Prostate gland (tissue), 2 donors: ENCODE data around the gene SMOC1.

Source experiments
- POLR2A ChIP-seq: fragments of 450-650 bp; IDR thresholded peaks from one replicate; pipeline ENCODE4 v1.6.1; 2016; ENCODE audit warnings: antibody characterized with exemption, mild to moderate bottlenecking
- POLR2AphosphoS5 ChIP-seq: sonication (generic); formaldehyde crosslinking; IDR thresholded peaks from one replicate; pipeline ENCODE4 v1.6.1; 2017; ENCODE audit warnings: antibody characterized with exemption
- TF ChIP-seq, protein P1 (sequence below), 4 experiments: fragments of 200-600 bp in 2 of 4; fragments of 450-650 bp in 2 of 4; sonication (generic) in 2 of 4; IDR thresholded peaks; 1 replicate in 3 of 4; 2 replicates in 1 of 4; pipeline ENCODE4 v1.5.1; 2016 to 2019; ENCODE audit warnings: antibody characterized with exemption in 4 of 4, mild to moderate bottlenecking in 2 of 4, moderate library complexity in 2 of 4

DNA sequence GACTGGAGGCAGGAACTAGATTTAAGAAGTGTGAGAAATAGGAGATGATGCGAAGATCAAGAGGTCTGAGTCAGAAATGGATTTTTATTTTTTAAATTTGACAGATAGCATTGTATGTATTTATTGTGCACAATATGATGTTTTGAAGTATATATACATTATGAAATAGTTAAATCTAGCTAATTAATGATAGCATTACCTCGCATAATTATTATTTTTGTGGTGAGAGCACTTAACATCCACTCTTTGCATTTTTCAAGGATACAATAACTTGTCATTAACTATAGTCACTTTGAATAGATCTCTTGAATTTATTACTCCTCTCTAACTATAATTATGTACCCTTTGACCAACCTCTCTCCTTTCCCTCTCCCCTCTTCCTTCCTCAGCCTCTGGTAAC lies 3.7 kb downstream of the SMOC1 start:
- TF ChIP-seq, protein P1, sequence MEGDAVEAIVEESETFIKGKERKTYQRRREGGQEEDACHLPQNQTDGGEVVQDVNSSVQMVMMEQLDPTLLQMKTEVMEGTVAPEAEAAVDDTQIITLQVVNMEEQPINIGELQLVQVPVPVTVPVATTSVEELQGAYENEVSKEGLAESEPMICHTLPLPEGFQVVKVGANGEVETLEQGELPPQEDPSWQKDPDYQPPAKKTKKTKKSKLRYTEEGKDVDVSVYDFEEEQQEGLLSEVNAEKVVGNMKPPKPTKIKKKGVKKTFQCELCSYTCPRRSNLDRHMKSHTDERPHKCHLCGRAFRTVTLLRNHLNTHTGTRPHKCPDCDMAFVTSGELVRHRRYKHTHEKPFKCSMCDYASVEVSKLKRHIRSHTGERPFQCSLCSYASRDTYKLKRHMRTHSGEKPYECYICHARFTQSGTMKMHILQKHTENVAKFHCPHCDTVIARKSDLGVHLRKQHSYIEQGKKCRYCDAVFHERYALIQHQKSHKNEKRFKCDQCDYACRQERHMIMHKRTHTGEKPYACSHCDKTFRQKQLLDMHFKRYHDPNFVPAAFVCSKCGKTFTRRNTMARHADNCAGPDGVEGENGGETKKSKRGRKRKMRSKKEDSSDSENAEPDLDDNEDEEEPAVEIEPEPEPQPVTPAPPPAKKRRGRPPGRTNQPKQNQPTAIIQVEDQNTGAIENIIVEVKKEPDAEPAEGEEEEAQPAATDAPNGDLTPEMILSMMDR (IDR thresholded peaks at IDR 0.05) = no peak
- no peak for TF ChIP-seq POLR2AphosphoS5
- no peak for TF ChIP-seq POLR2A
